SK-N-SH (cell line): Measurements from ENCODE around the gene LRRC8D. TPM values are rescaled to one million over a fixed set of nuclear protein-coding genes. Genes with fewer than 3 reads are reported as not detected.
A peak's percentile ranks its signal among the peaks of the same experiment; 100 is the strongest.

Experiments used
- CTCF ChIA-PET: fragments of 300-600, 350-600 bp; formaldehyde crosslinking; extraction: SDS; loops from one replicate; lab custom pipeline; 2021; lab: Yijun Ruan, JAX
- POLR2A ChIA-PET: fragments of 350-600 bp; sonication (Branson Sonifier 250); formaldehyde crosslinking; extraction: SDS; loops from one replicate; lab custom pipeline; 2020; ENCODE audit warnings: antibody characterized with exemption, inconsistent platforms; lab: Yijun Ruan, JAX
- DNase-seq: peaks from one replicate; pipeline ENCODE4 v3.0.0; 2012
- H2AFZ ChIP-seq: fragments of 200-600 bp; sonication (generic); 2 replicates; pipeline ENCODE4 v1.8.1; 2016; ENCODE audit warnings: antibody characterized with exemption, mild to moderate bottlenecking, low read depth
- H3F3A ChIP-seq: fragments of 200-600 bp; sonication (generic); replicated peaks from 2 replicates; pipeline ENCODE3; 2016; ENCODE audit warnings: antibody characterized with exemption, mild to moderate bottlenecking; ENCODE audit not compliant: insufficient read depth
- H3K27ac ChIP-seq, 2 experiments: fragments of 200-500 bp in 1 of 2; fragments of 200-600 bp in 1 of 2; sonication (Bioruptor generic) in 1 of 2; sonication (generic), shearing (Covaris generic) in 1 of 2; 2 replicates each; pipeline versions ENCODE4 v1.5.1 to v1.6.1; 2014 to 2016; ENCODE audit warnings: low read depth in 2 of 2, inconsistent platforms in 1 of 2, low read length in 1 of 2, mild to moderate bottlenecking in 1 of 2, mixed read lengths in 1 of 2
- H3K27me3 ChIP-seq: fragments of 200-600 bp; sonication (generic), shearing (Covaris generic); 2 replicates; pipeline ENCODE4 v1.6.1; 2016; ENCODE audit warnings: mixed run types; ENCODE audit not compliant: insufficient read depth
- H3K36me3 ChIP-seq, 2 experiments: fragments of 200-500 bp in 1 of 2; fragments of 200-600 bp in 1 of 2; sonication (Bioruptor generic) in 1 of 2; sonication (generic) in 1 of 2; replicated peaks in 1 of 2; 2 replicates each; pipeline versions ENCODE3 to v1.5.1; 2014 to 2016; ENCODE audit warnings: low read length in 1 of 2, mild to moderate bottlenecking in 1 of 2; ENCODE audit not compliant: insufficient read depth in 2 of 2, control insufficient read depth in 1 of 2
- H3K4me1 ChIP-seq, 2 experiments: fragments of 200-500 bp in 1 of 2; fragments of 200-600 bp in 1 of 2; sonication (Bioruptor generic) in 1 of 2; sonication (generic), shearing (Covaris generic) in 1 of 2; 2 replicates each; pipeline versions ENCODE4 v1.5.1 to v1.6.1; 2014 to 2016; ENCODE audit warnings: low read depth in 1 of 2, low read length in 1 of 2, mixed run types in 1 of 2; ENCODE audit not compliant: insufficient read depth in 2 of 2, control insufficient read depth in 1 of 2
- H3K4me2 ChIP-seq: fragments of 200-600 bp; sonication (generic), shearing (Covaris generic); 2 replicates; pipeline ENCODE4 v1.6.1; 2017; ENCODE audit warnings: mixed run types
- H3K4me3 ChIP-seq, 2 experiments: fragments of 200-500 bp in 1 of 2; fragments of 200-600 bp in 1 of 2; sonication (Bioruptor generic) in 1 of 2; sonication (generic), shearing (Covaris generic) in 1 of 2; 2 replicates each; pipeline versions ENCODE4 v1.5.1 to v1.8.1; 2014 to 2016; ENCODE audit warnings: low read depth in 2 of 2, inconsistent platforms in 1 of 2, low read length in 1 of 2, mild to moderate bottlenecking in 1 of 2, mixed read lengths in 1 of 2, moderate library complexity in 1 of 2
- H3K79me2 ChIP-seq: fragments of 200-600 bp; sonication (generic); 2 replicates; pipeline ENCODE4 v1.8.1; 2017; ENCODE audit warnings: mild to moderate bottlenecking; ENCODE audit not compliant: insufficient read depth
- H3K9ac ChIP-seq: fragments of 200-600 bp; sonication (generic); 2 replicates; pipeline ENCODE4 v1.6.1; 2017; ENCODE audit warnings: mixed run types
- H3K9me2 ChIP-seq: fragments of 200-600 bp; sonication (generic); 2 replicates; pipeline ENCODE4 v1.6.1; 2017; ENCODE audit warnings: mixed run types
- H3K9me3 ChIP-seq: fragments of 200-600 bp; sonication (generic); 2 replicates; pipeline ENCODE4 v1.6.1; 2017; ENCODE audit warnings: mixed run types, mild to moderate bottlenecking, moderate library complexity
- H4K20me1 ChIP-seq: fragments of 200-600 bp; sonication (generic); 2 replicates; pipeline ENCODE4 v1.6.1; 2017; ENCODE audit warnings: mild to moderate bottlenecking, mixed run types; ENCODE audit not compliant: insufficient read depth
- CTCF ChIP-seq: fragments of 200-600 bp; sonication (generic); IDR thresholded peaks from 2 replicates; pipeline ENCODE4 v1.6.1; 2017; ENCODE audit warnings: antibody characterized with exemption, mild to moderate bottlenecking, moderate library complexity
- EP300 ChIP-seq, 2 experiments: IDR thresholded peaks; 2 replicates each; pipeline versions ENCODE4 v1.4.0 to v1.6.1; 2012; ENCODE audit warnings: borderline replicate concordance in 1 of 2, low read depth in 1 of 2, low read length in 1 of 2
- FOSL2 ChIP-seq: IDR thresholded peaks from 2 replicates; pipeline ENCODE4 v1.4.0; 2012; ENCODE audit warnings: low read depth, mild to moderate bottlenecking, moderate library complexity, borderline replicate concordance
- FOXM1 ChIP-seq: IDR thresholded peaks from 2 replicates; pipeline ENCODE4 v1.4.0; 2012; ENCODE audit warnings: low read depth, mild to moderate bottlenecking
- GABPA ChIP-seq: IDR thresholded peaks from 2 replicates; pipeline ENCODE4 v1.4.0; 2012; ENCODE audit warnings: low read depth, mild to moderate bottlenecking
- SIN3A ChIP-seq: IDR thresholded peaks from 2 replicates; pipeline ENCODE4 v1.6.1; 2012; ENCODE audit warnings: low read depth, mild to moderate bottlenecking, low read length, moderate library complexity, borderline replicate concordance
- TCF12 ChIP-seq: IDR thresholded peaks from 2 replicates; pipeline ENCODE4 v1.4.0; 2012
- YY1 ChIP-seq: IDR thresholded peaks from 2 replicates; pipeline ENCODE4 v1.4.0; 2012; ENCODE audit warnings: low read depth, mild to moderate bottlenecking
- WGBS: methylation state at CpG from one replicate; pipeline ENCODE4 v1.1.6; 2017; ENCODE audit warnings: low lambda C conversion rate; 5-methylcytosine and 5-hydroxymethylcytosine counted together
- polyA plus RNA-seq, 3 experiments: library from polyadenylated mRNA; depleted of rRNA; stranded (reverse); fragments of >200 nt; gene quantifications; 2 replicates each; pipeline ENCODE4 v1.2.3, GENCODE V29; 2012

LRRC8D gene
- polyA plus RNA-seq, 1 of the 3 experiments (the other 2 are of a cell fraction), result 15.0 TPM

GRCh38 chr1:89873770-89874169 lies 52.9 kb downstream of the LRRC8D start:
- no peaks in the 10 kb centered on the region for H3F3A ChIP-seq
- no peak overlapping the region; the same call in 1 of the 2 replicates for H2AFZ ChIP-seq
- 64% methylated on average over 3 of the region's 3 CpGs for WGBS
- H3K9me2 ChIP-seq, result no peaks in the 10 kb centered on the region
- H3K4me1 ChIP-seq, result peaks cover 8 to 13% of the 10 kb centered on the region in 2 experiments; a peak in 3 of 4 replicates
- peak overlapping the region in 1 of 2 experiments; percentile 29; a peak in 1 of 4 replicates for H3K27ac ChIP-seq
- H3K9ac ChIP-seq, result no peak overlapping the region
- no peak overlapping the region for H3K4me2 ChIP-seq
- no peak for TF ChIP-seq GABPA
- TF ChIP-seq EP300 (IDR thresholded peaks at IDR 0.05; ENCODE audit: borderline replicate concordance in 1 of 2, low read depth in 1 of 2, low read length in 1 of 2), result 0 out of 4 replicates have a peak, but pooled peaks of 1 of the 2 experiments have one; percentile 5
- H3K79me2 ChIP-seq, result no peaks in the 10 kb centered on the region
- H4K20me1 ChIP-seq, result no peaks in the 10 kb centered on the region
- peak; percentile 7 for DNase-seq
- peaks cover 0 to 6% of the 10 kb centered on the region in 2 experiments for H3K36me3 ChIP-seq
- H3K4me3 ChIP-seq, result no peak overlapping the region
- ChIA-PET CTCF (interaction anchor here (1.4 kb wide), 1 partner anchor 112 kb away, joined by 4 read pairs; no protein-coding TSS in a partner anchor), POLR2A (no interaction called here)
- no peaks in the 10 kb centered on the region for H3K9me3 ChIP-seq
- H3K27me3 ChIP-seq, result no peaks in the 10 kb centered on the region

DNA sequence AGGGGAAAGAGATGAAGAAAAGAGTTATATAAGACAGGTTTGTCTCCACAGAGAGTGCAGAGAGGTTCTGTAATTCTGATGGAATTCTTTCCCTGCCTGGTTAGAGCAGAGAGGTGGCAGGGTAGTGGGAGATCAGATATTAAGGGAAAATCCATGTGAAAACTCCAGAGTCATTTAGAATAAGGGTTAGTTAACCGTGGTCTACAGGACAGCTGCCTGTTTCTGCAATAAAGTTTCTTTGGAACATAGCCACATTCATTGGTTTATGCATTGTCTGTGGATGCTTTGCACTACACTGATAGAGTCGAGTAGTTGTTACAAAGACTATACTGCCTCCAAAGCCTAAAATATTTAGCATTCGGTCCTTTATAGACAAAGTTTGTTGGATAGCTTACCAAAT lies 55.6 kb downstream of the LRRC8D start:
- ChIA-PET CTCF (interaction anchor here (0.8 to 1.4 kb wide), 3 partner anchors 15 to 253 kb away, joined by 3 read pairs; no protein-coding TSS in a partner anchor), POLR2A (no interaction called here)

GRCh38 chr1:89877756-89878155 lies 56.9 kb downstream of the LRRC8D start:
- H3K36me3 ChIP-seq, result peaks cover 5 to 6% of the 10 kb centered on the region in 2 experiments
- ChIA-PET CTCF (interaction anchor here (0.6 to 2.2 kb wide), 2 partner anchors 13 to 34 kb away, joined by 3 to 8 read pairs; no protein-coding TSS in a partner anchor), POLR2A (no interaction called here)
- no peaks in the 10 kb centered on the region for H3K79me2 ChIP-seq
- H4K20me1 ChIP-seq, result no peaks in the 10 kb centered on the region
- no peak overlapping the region for H3K4me2 ChIP-seq
- H3K9me3 ChIP-seq, result peaks cover 9% of the 10 kb centered on the region; the same call in 1 of the 2 replicates
- no peak for TF ChIP-seq FOSL2
- TF ChIP-seq FOXM1, result no peak
- no peak for TF ChIP-seq SIN3A
- H3K27ac ChIP-seq, result no peak overlapping the region
- DNase-seq, result no peak
- H3K27me3 ChIP-seq, result no peaks in the 10 kb centered on the region
- H3K4me1 ChIP-seq, result peaks cover 8 to 13% of the 10 kb centered on the region in 2 experiments; a peak in 3 of 4 replicates
- no peak overlapping the region for H3K4me3 ChIP-seq
- H2AFZ ChIP-seq, result no peak overlapping the region
- no peaks in the 10 kb centered on the region for H3K9me2 ChIP-seq
- no peaks in the 10 kb centered on the region for H3F3A ChIP-seq
- no peak overlapping the region for H3K9ac ChIP-seq
- WGBS, result 96% methylated on average over 2 of the region's 2 CpGs

More for the DNA sequence above, 55.6 kb downstream of the LRRC8D start:
- Histone ChIP-seq H3K4me2 (no peak overlapping the region), H3K4me3 (no peak overlapping the region), H3K9me3 (peaks cover 5% of the 10 kb centered on the region; the same call in 1 of the 2 replicates), H3K4me1 (peaks cover 10 to 13% of the 10 kb centered on the region in 2 experiments; a peak in 3 of 4 replicates), H3K9me2 (no peaks in the 10 kb centered on the region), H4K20me1 (no peaks in the 10 kb centered on the region), H3K79me2 (no peaks in the 10 kb centered on the region), H3K36me3 (peaks cover 5 to 6% of the 10 kb centered on the region in 2 experiments), H3F3A (no peaks in the 10 kb centered on the region), H2AFZ (no peak overlapping the region), H3K27me3 (no peaks in the 10 kb centered on the region), H3K27ac (no peak overlapping the region), H3K9ac (no peak overlapping the region)
- 94% methylated on average over 3 of the region's 3 CpGs for WGBS
- DNase-seq, result no peak
- no peak for TF ChIP-seq CTCF
- no peak for TF ChIP-seq TCF12
- no peak for TF ChIP-seq YY1
- TF ChIP-seq FOSL2, result no peak
- TF ChIP-seq FOXM1, result no peak
